Panc1 (cell line): ENCODE data around the gene DTD1. TPM values are rescaled to one million over a fixed set of nuclear protein-coding genes. Genes with fewer than 3 reads are reported as not detected.

Experiments used
- ATAC-seq: fragments of 200-7000 bp; cut with Tn5 transposase; 2 replicates; pipeline ENCODE4 v1.9.1; 2020; ENCODE audit warnings: mild to moderate bottlenecking, moderate library complexity
- BruUV-seq: library from RNA; stranded (reverse); fragments of 400-500 nt; replicated peaks from 2 replicates; lab custom pipeline; 2021; lab: Mats Ljungman, UMichigan
- CTCF ChIA-PET: fragments of 300-600 bp; sonication (Branson Sonifier 250); formaldehyde crosslinking; loops from one replicate; lab custom pipeline; 2022; ENCODE audit warnings: antibody characterized with exemption; lab: Charles Lee
- POLR2A ChIA-PET: fragments of 300-600 bp; sonication (Branson Sonifier 250); formaldehyde crosslinking; loops from one replicate; lab custom pipeline; 2022; ENCODE audit warnings: antibody characterized with exemption; lab: Charles Lee
- DNase-seq: peaks from one replicate; pipeline ENCODE4 v3.0.0-alpha.2; 2010; ENCODE audit warnings: low read depth, low spot score
- H3K27ac ChIP-seq: 2 replicates; pipeline ENCODE4 v1.5.1; 2011; ENCODE audit warnings: mild to moderate bottlenecking, low read length, inconsistent platforms
- H3K27me3 ChIP-seq: fragments of 200-500 bp; sonication (Bioruptor generic); 2 replicates; pipeline ENCODE4 v1.6.0; 2014; ENCODE audit warnings: low read length, inconsistent platforms; ENCODE audit not compliant: control insufficient read depth, insufficient read depth
- H3K36me3 ChIP-seq: fragments of 200-500 bp; sonication (Bioruptor generic); 2 replicates; pipeline ENCODE4 v1.5.1; 2014; ENCODE audit warnings: inconsistent platforms, mild to moderate bottlenecking, low read length, moderate library complexity; ENCODE audit not compliant: control insufficient read depth, insufficient read depth
- H3K4me1 ChIP-seq: 2 replicates; pipeline ENCODE4 v1.5.1; 2011; ENCODE audit warnings: inconsistent platforms, mild to moderate bottlenecking, low read length, moderate library complexity; ENCODE audit not compliant: control insufficient read depth, insufficient read depth
- H3K4me3 ChIP-seq, 2 experiments: 2 replicates each; pipeline ENCODE4 v1.5.1; 2011 to 2012; ENCODE audit warnings: low read depth in 2 of 2, low read length in 2 of 2, mild to moderate bottlenecking in 2 of 2, inconsistent platforms in 1 of 2, moderate library complexity in 1 of 2
- H3K9me3 ChIP-seq: fragments of 200-500 bp; sonication (Bioruptor generic); 2 replicates; pipeline ENCODE4 v1.5.1; 2014; ENCODE audit warnings: low read depth, mild to moderate bottlenecking, inconsistent platforms, low read length, moderate library complexity; ENCODE audit not compliant: control insufficient read depth, insufficient read depth
- CTCF ChIP-seq: fragments of 450-650 bp; IDR thresholded peaks from 2 replicates; pipeline ENCODE4 v1.5.1; 2017; ENCODE audit warnings: mild to moderate bottlenecking
- POLR2AphosphoS5 ChIP-seq: IDR thresholded peaks from 2 replicates; pipeline ENCODE4 v1.6.1; 2012; ENCODE audit warnings: mild to moderate bottlenecking, low read depth, low read length, moderate library complexity
- REST ChIP-seq, 2 experiments: IDR thresholded peaks; 2 replicates each; pipeline ENCODE4 v1.6.1; 2011 to 2012; ENCODE audit warnings: low read depth in 2 of 2, control low read depth in 1 of 2, low read length in 1 of 2, mild to moderate bottlenecking in 1 of 2, moderate library complexity in 1 of 2; ENCODE audit not compliant: insufficient read depth in 1 of 2
- SIN3A ChIP-seq: IDR thresholded peaks from 2 replicates; pipeline ENCODE4 v1.6.1; 2012; ENCODE audit warnings: low read depth, mild to moderate bottlenecking, low read length, moderate library complexity, borderline replicate concordance; ENCODE audit not compliant: insufficient read depth
- TCF7L2 ChIP-seq: IDR thresholded peaks from 2 replicates; pipeline ENCODE4 v1.6.1; 2011; ENCODE audit warnings: mild to moderate bottlenecking, low read depth, low read length, inconsistent platforms
- in situ Hi-C: cut with HindIII; loops from 2 replicates; pipeline ENCODE4 v1.10.0; 2016; ENCODE audit warnings: low sequenced_read_pairs, low pct_unique_long_range_greater_than_20kb
- intact Hi-C: fragments of 100-400 bp; cut with micrococcal nuclease; formaldehyde crosslinking; loops from one replicate; pipeline ENCODE4 v1.10.0; 2022; ENCODE audit not compliant: unreplicated experiment
- total RNA-seq: library from RNA; stranded (reverse); gene quantifications from one replicate; pipeline ENCODE4 v1.2.1, GENCODE V29; 2021; ENCODE audit not compliant: unreplicated experiment

The DTD1 gene
- total RNA-seq, 1 experiment from 2014 or later, result 23.6 TPM

GRCh38 chr20:18624948-18625347, 37.1 kb downstream of the DTD1 start:
- no peaks in the 10 kb centered on the region for H3K36me3 ChIP-seq
- H3K9me3 ChIP-seq, result no peaks in the 10 kb centered on the region
- in situ Hi-C loops, result no loop called here
- no TSS peak for BruUV-seq
- no peak overlapping the region for H3K4me3 ChIP-seq
- POLR2A ChIA-PET, result no interaction called here
- H3K27me3 ChIP-seq, result no peaks in the 10 kb centered on the region
- CTCF ChIA-PET, result no interaction called here
- DNase-seq (no peak), ATAC-seq (no peak)
- intact Hi-C loops, result loop anchor here (5.0 kb wide), 1 partner anchor 213 kb away; no protein-coding TSS in a partner anchor
- TF ChIP-seq TCF7L2 (no peak), REST (IDR thresholded peaks at IDR 0.05; ENCODE audit: insufficient read depth in 1 of 2, low read depth in 2 of 2, low read length in 1 of 2) (no peak), SIN3A (no peak), CTCF (no peak), POLR2AphosphoS5 (no peak)
- H3K27ac ChIP-seq, result no peak overlapping the region
- no peaks in the 10 kb centered on the region for H3K4me1 ChIP-seq

- no peaks in the 10 kb centered on the region for H3K4me1 ChIP-seq
- H3K27me3 ChIP-seq, result no peaks in the 10 kb centered on the region
- no peaks in the 10 kb centered on the region for H3K36me3 ChIP-seq
- DNase-seq (no peak), ATAC-seq (no peak)
- no peaks in the 10 kb centered on the region for H3K9me3 ChIP-seq
- no peak overlapping the region for H3K4me3 ChIP-seq
- intact Hi-C loops (loop anchor here (5.0 kb wide), 1 partner anchor 214 kb away; no protein-coding TSS in a partner anchor), in situ Hi-C loops (no loop called here)
- H3K27ac ChIP-seq, result no peak overlapping the region
- POLR2A ChIA-PET, result no interaction called here
- BruUV-seq, result no TSS peak
- TF ChIP-seq POLR2AphosphoS5, result no peak
- no peak for TF ChIP-seq CTCF
- TF ChIP-seq TCF7L2, result no peak
- TF ChIP-seq SIN3A, result no peak
- no peak; a peak in 1 of 4 replicates for TF ChIP-seq REST (IDR thresholded peaks at IDR 0.05; ENCODE audit: insufficient read depth in 1 of 2, low read depth in 2 of 2, low read length in 1 of 2)
- CTCF ChIA-PET, result no interaction called here
Observed at GRCh38 chr20:18625907-18626655, 38.2 kb downstream of the DTD1 start.
